Endodermal cell (in vitro differentiated cells): Measurements from ENCODE around the gene PCNT. TPM values are rescaled to one million over a fixed set of nuclear protein-coding genes. Genes with fewer than 3 reads are reported as not detected.
A peak's percentile ranks its signal among the peaks of the same experiment; 100 is the strongest.

ENCODE experiments used
- DNase-seq: peaks from one replicate; pipeline ENCODE4 v3.0.0-alpha.2; 2017
- H3K27ac ChIP-seq: 2 replicates; pipeline ENCODE4 v1.5.1; 2013; ENCODE audit warnings: mild to moderate bottlenecking, low read depth, low read length, moderate library complexity
- H3K27me3 ChIP-seq: 2 replicates; pipeline ENCODE4 v1.6.1; 2013; ENCODE audit warnings: mild to moderate bottlenecking, low read length, moderate library complexity; ENCODE audit not compliant: insufficient read depth, control insufficient read depth, poor library complexity, severe bottlenecking
- H3K36me3 ChIP-seq: 2 replicates; pipeline ENCODE4 v1.7.0; 2013; ENCODE audit warnings: mild to moderate bottlenecking, low read length, moderate library complexity; ENCODE audit not compliant: control insufficient read depth, insufficient read depth
- H3K4me1 ChIP-seq: one replicate; pipeline ENCODE4 v1.7.0; 2013; ENCODE audit warnings: low read length; ENCODE audit not compliant: control insufficient read depth, insufficient read depth
- H3K4me3 ChIP-seq: 2 replicates; pipeline ENCODE4 v1.5.1; 2013; ENCODE audit warnings: mild to moderate bottlenecking, low read length, moderate library complexity
- H3K9ac ChIP-seq: 2 replicates; pipeline ENCODE4 v1.6.1; 2013; ENCODE audit warnings: mild to moderate bottlenecking, low read length, moderate library complexity; ENCODE audit not compliant: poor library complexity, severe bottlenecking; ENCODE audit errors: extremely low read depth
- H3K9me3 ChIP-seq: 2 replicates; pipeline ENCODE4 v1.6.1; 2013; ENCODE audit warnings: mild to moderate bottlenecking, low read length, moderate library complexity; ENCODE audit not compliant: control insufficient read depth
- H3K27ac Mint-ChIP-seq: 2 replicates; pipeline ENCODE4 v1.8.0; 2020; ENCODE audit warnings: mixed read lengths
- H3K27me3 Mint-ChIP-seq: 2 replicates; pipeline ENCODE4 v1.8.0; 2021; ENCODE audit warnings: mild to moderate bottlenecking, mixed read lengths; ENCODE audit not compliant: insufficient read depth
- H3K36me3 Mint-ChIP-seq: 2 replicates; pipeline ENCODE4 v1.8.0; 2020; ENCODE audit warnings: low read depth, mixed read lengths
- H3K4me1 Mint-ChIP-seq: 2 replicates; pipeline ENCODE4 v1.8.0; 2020; ENCODE audit warnings: mixed read lengths
- H3K4me3 Mint-ChIP-seq: 2 replicates; pipeline ENCODE4 v1.8.0; 2020; ENCODE audit warnings: mild to moderate bottlenecking, moderate library complexity, mixed read lengths
- H3K9me3 Mint-ChIP-seq: 2 replicates; pipeline ENCODE4 v1.8.0; 2020; ENCODE audit warnings: mild to moderate bottlenecking, mixed read lengths
- WGBS, 2 experiments: methylation state at CpG; one replicate each; pipeline versions ENCODE4 v1.1.5 to v1.1.7; 2013; ENCODE audit warnings: missing lambda C conversion rate in 2 of 2, mixed read lengths in 1 of 2; ENCODE audit not compliant: insufficient coverage in 1 of 2, insufficient read length in 1 of 2; 5-methylcytosine and 5-hydroxymethylcytosine counted together
- total RNA-seq, 2 donors: library from RNA; stranded (reverse); fragmentation: NEBNext Ultra II Directional in 1 of 2; extraction: Animal tissue kit (Norgen Biotek cat#: 25700) in 1 of 2; gene quantifications; 2 replicates in 1 of 2; 3 replicates in 1 of 2; pipeline ENCODE4 v1.2.1, GENCODE V29; 2021
- TF ChIP-seq, protein P1 (sequence below): fragments of 200-600 bp; sonication (generic); conservative IDR thresholded peaks from 2 replicates; pipeline ENCODE4 v1.5.0; 2021; ENCODE audit warnings: antibody characterized with exemption, mild to moderate bottlenecking

The PCNT gene
- total RNA-seq, 2 donors from 2014 or later, result 40.1 to 40.7 TPM

DNA sequence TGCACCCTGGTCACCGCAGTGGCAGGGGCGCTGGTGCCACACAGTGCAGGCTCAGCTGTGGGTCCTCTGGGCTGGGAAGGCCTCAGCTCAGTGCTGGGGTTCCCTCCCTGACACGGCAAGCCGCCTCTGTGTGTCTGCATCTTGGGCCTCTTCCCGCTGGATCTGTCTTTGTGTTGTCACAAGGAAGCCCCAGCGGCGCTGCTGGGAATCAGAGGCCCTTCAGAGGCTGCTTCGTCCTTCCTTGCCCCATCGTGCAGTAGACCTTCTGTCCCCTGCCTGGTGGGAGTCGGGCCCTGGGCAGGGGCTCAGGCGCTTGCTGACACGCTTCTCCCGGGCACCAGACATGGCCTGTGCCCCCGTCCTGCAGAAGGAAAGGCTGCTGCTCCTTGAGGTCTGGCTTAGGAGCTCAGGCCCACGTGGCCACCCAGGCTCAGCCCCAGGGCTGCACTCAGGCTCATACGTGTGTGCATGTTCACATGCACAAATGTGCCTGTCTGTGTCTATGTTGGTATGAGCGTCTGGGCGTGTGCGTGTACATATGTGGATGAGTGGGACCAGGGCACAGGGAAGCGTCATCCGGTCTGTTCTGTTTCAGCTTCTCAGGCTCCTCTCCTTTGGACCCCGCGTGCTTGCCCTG, 110.5 kb downstream of the PCNT start:
- H3K9me3 ChIP-seq, result no peaks in the 10 kb centered on the region
- no peak overlapping the region for H3K9ac ChIP-seq
- H3K27ac ChIP-seq, result no peak overlapping the region
- DNase-seq, result no peak
- H3K27ac Mint-ChIP-seq, result no peak overlapping the region
- 94 to 96% methylated on average over 20 to 23 of the region's 23 CpGs for WGBS, 2 experiments
- TF ChIP-seq, protein P1, sequence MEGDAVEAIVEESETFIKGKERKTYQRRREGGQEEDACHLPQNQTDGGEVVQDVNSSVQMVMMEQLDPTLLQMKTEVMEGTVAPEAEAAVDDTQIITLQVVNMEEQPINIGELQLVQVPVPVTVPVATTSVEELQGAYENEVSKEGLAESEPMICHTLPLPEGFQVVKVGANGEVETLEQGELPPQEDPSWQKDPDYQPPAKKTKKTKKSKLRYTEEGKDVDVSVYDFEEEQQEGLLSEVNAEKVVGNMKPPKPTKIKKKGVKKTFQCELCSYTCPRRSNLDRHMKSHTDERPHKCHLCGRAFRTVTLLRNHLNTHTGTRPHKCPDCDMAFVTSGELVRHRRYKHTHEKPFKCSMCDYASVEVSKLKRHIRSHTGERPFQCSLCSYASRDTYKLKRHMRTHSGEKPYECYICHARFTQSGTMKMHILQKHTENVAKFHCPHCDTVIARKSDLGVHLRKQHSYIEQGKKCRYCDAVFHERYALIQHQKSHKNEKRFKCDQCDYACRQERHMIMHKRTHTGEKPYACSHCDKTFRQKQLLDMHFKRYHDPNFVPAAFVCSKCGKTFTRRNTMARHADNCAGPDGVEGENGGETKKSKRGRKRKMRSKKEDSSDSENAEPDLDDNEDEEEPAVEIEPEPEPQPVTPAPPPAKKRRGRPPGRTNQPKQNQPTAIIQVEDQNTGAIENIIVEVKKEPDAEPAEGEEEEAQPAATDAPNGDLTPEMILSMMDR, result no peak
- peaks cover 70% of the 10 kb centered on the region for H3K36me3 ChIP-seq
- no peaks in the 10 kb centered on the region for H3K9me3 Mint-ChIP-seq
- H3K4me1 Mint-ChIP-seq, result no peaks in the 10 kb centered on the region
- H3K27me3 ChIP-seq, result no peaks in the 10 kb centered on the region
- no peaks in the 10 kb centered on the region for H3K4me1 ChIP-seq
- H3K4me3 Mint-ChIP-seq, result no peak overlapping the region
- H3K27me3 Mint-ChIP-seq, result no peaks in the 10 kb centered on the region
- H3K36me3 Mint-ChIP-seq, result peaks cover 67% of the 10 kb centered on the region
- no peak overlapping the region for H3K4me3 ChIP-seq

DNA sequence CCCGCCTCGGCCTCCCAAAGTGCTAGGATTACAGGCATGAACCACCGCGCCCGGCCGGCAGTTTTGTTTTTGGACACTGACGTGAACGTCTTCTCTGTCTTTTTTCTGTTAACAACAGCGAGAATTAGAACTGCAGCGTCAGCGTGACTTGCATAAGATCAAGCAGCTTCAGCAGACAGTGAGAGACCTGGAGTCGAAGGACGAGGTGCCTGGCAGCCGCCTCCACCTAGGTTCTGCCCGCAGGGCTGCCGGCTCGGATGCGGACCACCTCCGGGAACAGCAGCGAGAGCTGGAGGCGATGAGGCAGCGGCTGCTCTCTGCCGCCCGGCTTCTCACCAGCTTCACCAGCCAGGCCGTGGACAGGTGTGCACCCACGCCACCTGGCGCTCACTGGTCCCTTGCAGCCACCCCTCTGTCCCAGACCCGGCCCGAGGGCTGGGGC, 111.9 kb downstream of the PCNT start:
- Histone ChIP-seq H3K9me3 (no peaks in the 10 kb centered on the region), H3K4me1 (no peaks in the 10 kb centered on the region), H3K36me3 (peaks cover 75% of the 10 kb centered on the region), H3K27me3 (no peaks in the 10 kb centered on the region), H3K27ac (no peak overlapping the region), H3K9ac (no peak overlapping the region), H3K4me3 (no peak overlapping the region)
- H3K4me1 Mint-ChIP-seq, result no peaks in the 10 kb centered on the region
- H3K27me3 Mint-ChIP-seq, result no peaks in the 10 kb centered on the region
- peaks cover 74% of the 10 kb centered on the region for H3K36me3 Mint-ChIP-seq
- H3K9me3 Mint-ChIP-seq, result no peaks in the 10 kb centered on the region
- no peak for DNase-seq
- WGBS, 2 experiments, result 90 to 96% methylated on average over 22 to 29 of the region's 29 CpGs
- no peak overlapping the region for H3K4me3 Mint-ChIP-seq
- no peak overlapping the region for H3K27ac Mint-ChIP-seq
- TF ChIP-seq, protein P1, result no peak

DNA sequence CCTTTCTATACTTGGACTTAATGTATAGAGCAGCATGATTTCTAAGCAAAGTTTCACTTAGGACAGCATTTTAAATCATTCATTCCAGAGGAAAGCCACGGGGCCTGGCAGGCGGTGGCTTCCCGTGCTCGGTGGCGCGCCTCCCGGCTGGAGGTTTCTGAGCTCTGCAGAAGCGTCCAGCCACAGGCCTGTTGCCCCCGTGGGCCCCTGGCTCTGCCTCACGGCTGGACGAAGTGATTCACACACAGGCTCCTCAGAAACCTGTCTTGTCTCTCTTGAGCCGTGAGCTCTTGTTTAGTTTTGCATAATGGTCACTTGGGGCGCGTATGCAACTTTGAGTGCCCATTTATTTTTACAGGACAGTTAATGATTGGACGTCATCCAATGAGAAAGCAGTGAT, 112.7 kb downstream of the PCNT start:
- 95 to 96% methylated on average over 14 to 15 of the region's 15 CpGs for WGBS, 2 experiments
- Mint-ChIP-seq H3K4me1 (no peaks in the 10 kb centered on the region), H3K9me3 (no peaks in the 10 kb centered on the region), H3K27me3 (no peaks in the 10 kb centered on the region), H3K36me3 (peaks cover 74% of the 10 kb centered on the region), H3K4me3 (no peak overlapping the region), H3K27ac (no peak overlapping the region)
- Histone ChIP-seq H3K36me3 (peaks cover 78% of the 10 kb centered on the region), H3K9ac (no peak overlapping the region), H3K4me3 (no peak overlapping the region), H3K27me3 (no peaks in the 10 kb centered on the region), H3K9me3 (no peaks in the 10 kb centered on the region), H3K4me1 (no peaks in the 10 kb centered on the region), H3K27ac (peak overlapping the region; percentile 44)
- TF ChIP-seq, protein P1, result no peak
- DNase-seq, result no peak
